Esophagus muscularis mucosa (tissue), 4 donors: ENCODE measurements around the gene TRIM25.

Source experiments
- CTCF ChIP-seq, 3 experiments: fragments of 200-600 bp in 2 of 3; fragments of 450-650 bp in 1 of 3; sonication (generic) in 2 of 3; IDR thresholded peaks; one replicate each; pipeline ENCODE4 v1.5.1; 2017 to 2019; ENCODE audit warnings: antibody characterized with exemption in 3 of 3, mild to moderate bottlenecking in 2 of 3, moderate library complexity in 1 of 3
- EP300 ChIP-seq: sonication (generic); formaldehyde crosslinking; IDR thresholded peaks from one replicate; pipeline ENCODE4 v1.6.1; 2017; ENCODE audit warnings: antibody characterized with exemption
- POLR2A ChIP-seq: fragments of 450-650 bp; IDR thresholded peaks from one replicate; pipeline ENCODE4 v1.6.1; 2017; ENCODE audit warnings: antibody characterized with exemption, moderate library complexity, mild to moderate bottlenecking, low read depth

GRCh38 chr17:56898874-56899273 is 15.0 kb downstream of the TRIM25 start:
- TF ChIP-seq CTCF (IDR thresholded peaks at IDR 0.05) (no peak), POLR2A (no peak), EP300 (no peak)
